Hippocampal formation (tissue), 2 donors: Measurements from ENCODE around the gene SPATA33.
A peak's percentile ranks its signal among the peaks of the same experiment; 100 is the strongest.
"Not testable (repeated sequence)": the region's sequence is repeated elsewhere in the genome, so short reads cannot be mapped to it uniquely, and the experiment has no call there.

Source experiments
- DNase-seq, 2 donors: peaks; one replicate each; lab custom pipeline; 2025; lab: John Stamatoyannopoulos, UW

Gene SPATA33

GRCh38 chr16:89664238-89664637 lies 6.6 kb downstream of the SPATA33 start:
- DNase-seq, result not testable (repeated sequence)

- not testable (repeated sequence) for DNase-seq
Measured at GRCh38 chr16:89667000-89667399, 9.4 kb downstream of the SPATA33 start.

- DNase-seq, result no peak
Measured at GRCh38 chr16:89667633-89668032, 10.0 kb downstream of the SPATA33 start.

- no peak for DNase-seq
Measured at GRCh38 chr16:89668790-89669158, 11.1 kb downstream of the SPATA33 start.

GRCh38 chr16:89669755-89670154 lies 12.1 kb downstream of the SPATA33 start:
- DNase-seq, result no peak

- no peak for DNase-seq
Measured at GRCh38 chr16:89670496-89671431, 13.1 kb downstream of the SPATA33 start.

GRCh38 chr16:89671565-89671964 lies 13.9 kb downstream of the SPATA33 start:
- DNase-seq, result not testable (repeated sequence)

- no peak for DNase-seq
Measured at GRCh38 chr16:89672177-89672941, 14.7 kb downstream of the SPATA33 start.

- DNase-seq, result no peak
Measured at GRCh38 chr16:89678258-89678657, 20.6 kb downstream of the SPATA33 start.

GRCh38 chr16:89685916-89686315 lies 28.3 kb downstream of the SPATA33 start:
- no peak for DNase-seq

GRCh38 chr16:89686520-89687091 lies 29.0 kb downstream of the SPATA33 start, which contains the start of gene CDK10:
TSS of gene CDK10 (plus strand) at chr16:89686689. CDS start at chr16:89686711, 22 bp downstream.
- DNase-seq, result peak; percentile 42 to 84

- no peak for DNase-seq
Measured at GRCh38 chr16:89687092-89687940, 29.7 kb downstream of the SPATA33 start.

GRCh38 chr16:89688395-89688794 lies 30.8 kb downstream of the SPATA33 start:
- DNase-seq, result no peak

GRCh38 chr16:89689142-89689541 lies 31.5 kb downstream of the SPATA33 start:
- no peak for DNase-seq

- not testable (repeated sequence) for DNase-seq
Measured at GRCh38 chr16:89689621-89690020, 32.0 kb downstream of the SPATA33 start.

GRCh38 chr16:89690392-89690901 lies 32.8 kb downstream of the SPATA33 start:
- DNase-seq, result no peak

- no peak for DNase-seq
Measured at GRCh38 chr16:89691231-89691985, 33.8 kb downstream of the SPATA33 start.

- DNase-seq, result no peak
Measured at GRCh38 chr16:89691986-89692569, 34.4 kb downstream of the SPATA33 start.

GRCh38 chr16:89693289-89693731 lies 35.7 kb downstream of the SPATA33 start:
- no peak for DNase-seq
